ENCODE data around the gene CADM4. TPM values are rescaled to one million over a fixed set of nuclear protein-coding genes. Genes with fewer than 3 reads are reported as not detected.

CADM4 gene
- total and polyA plus RNA-seq, 10 donors = 0.89 to 4.7 (median 2.0) TPM

- Histone ChIP-seq H3K27ac (peak overlapping the region; percentile 80 to 96 (median 94)), H3K4me1 (peaks cover 4 to 60% (median 25%) of the 10 kb centered on the region in 6 donors), H3K36me3 (no peaks in the 10 kb centered on the region), H3K9me3 (no peaks in the 10 kb centered on the region), H3K27me3 (replicated peaks in 1 of 7) (no peaks in the 10 kb centered on the region), H3K4me3 (peak overlapping the region; percentile 56 to 93 (median 78))
- TF ChIP-seq POLR2A (IDR thresholded peaks at IDR 0.05) (no peak), POLR2AphosphoS5 (IDR thresholded peaks at IDR 0.05) (no peak), CTCF (IDR thresholded peaks at IDR 0.05 in 8 of 11, conservative IDR thresholded peaks at IDR 0.05 in 3 of 11) (no peak)
- DNase-seq = no peak
- 42 to 60% (median 48%) methylated on average over 20 to 23 of the region's 23 CpGs for WGBS, 5 donors
- intact Hi-C loops (cut with DNase I; ENCODE audit: low total_unique reads) = no loop called here
Observed at GRCh38 chr19:43620061-43621001, 19.3 kb downstream of the CADM4 start.

- Histone ChIP-seq H3K4me3 (peak within 1 kb of the TSS; percentile 56 to 93 (median 78)), H3K27me3 (replicated peaks in 1 of 7) (no peaks in the 10 kb centered on the region), H3K4me1 (peaks cover 4 to 54% (median 18%) of the 10 kb centered on the region in 6 donors), H3K9me3 (no peaks in the 10 kb centered on the region), H3K27ac (peak within 1 kb of the TSS; percentile 80 to 96 (median 94)), H3K36me3 (peaks cover 0 to 2% (median 0%) of the 10 kb centered on the region in 6 donors)
- intact Hi-C loops (cut with DNase I; ENCODE audit: low total_unique reads) = no loop called here
- peak; percentile 43 to 74 (median 44) for TF ChIP-seq POLR2A (IDR thresholded peaks at IDR 0.05)
- peak; percentile 92 to 95 (median 93) for TF ChIP-seq POLR2AphosphoS5 (IDR thresholded peaks at IDR 0.05)
- peak in 2 of 11 experiments; percentile 6 to 9 for TF ChIP-seq CTCF (IDR thresholded peaks at IDR 0.05 in 8 of 11, conservative IDR thresholded peaks at IDR 0.05 in 3 of 11)
- DNase-seq = peak; percentile 96
- 0 to 1% (median 0%) methylated on average over 24 to 81 of the region's 81 CpGs for WGBS, 5 donors
Observed at GRCh38 chr19:43619262-43620060, 20.2 kb downstream of the CADM4 start, which contains the start of gene ZNF428. Gene ZNF428, minus strand, starts transcription at chr19:43619629. Its CDS starts 5,325 bp downstream, at chr19:43614304.

DNA sequence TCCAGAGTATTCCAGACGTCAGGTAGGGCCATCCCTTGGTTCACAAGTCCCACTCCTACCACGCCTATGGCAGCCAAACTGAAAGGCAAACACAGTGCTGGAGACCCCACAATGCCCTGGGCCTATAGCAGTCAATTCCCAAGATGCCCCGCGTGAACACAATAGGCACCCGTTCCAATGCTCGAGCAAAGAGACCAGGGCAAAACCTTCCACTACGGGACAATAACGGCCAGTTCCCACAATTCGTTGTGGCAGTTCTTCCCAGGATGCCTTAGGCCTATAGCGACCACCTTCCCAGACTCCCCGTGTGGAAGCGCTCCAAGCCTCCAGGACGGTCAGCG, 20.8 kb downstream of the CADM4 start:
- Histone ChIP-seq H3K9me3 (no peaks in the 10 kb centered on the region), H3K27ac (peak overlapping the region; percentile 80 to 96 (median 94)), H3K36me3 (peaks cover 0 to 7% (median 2%) of the 10 kb centered on the region in 6 donors), H3K27me3 (replicated peaks in 1 of 7) (no peaks in the 10 kb centered on the region), H3K4me1 (peaks cover 4 to 52% (median 18%) of the 10 kb centered on the region in 6 donors), H3K4me3 (peak overlapping the region; percentile 56 to 93 (median 78))
- intact Hi-C loops (cut with DNase I; ENCODE audit: low total_unique reads) = no loop called here
- WGBS, 5 donors = 0 to 2% (median 0%) methylated on average over 14 of the region's 14 CpGs
- TF ChIP-seq POLR2A (IDR thresholded peaks at IDR 0.05) = no peak
- DNase-seq = no peak

DNA sequence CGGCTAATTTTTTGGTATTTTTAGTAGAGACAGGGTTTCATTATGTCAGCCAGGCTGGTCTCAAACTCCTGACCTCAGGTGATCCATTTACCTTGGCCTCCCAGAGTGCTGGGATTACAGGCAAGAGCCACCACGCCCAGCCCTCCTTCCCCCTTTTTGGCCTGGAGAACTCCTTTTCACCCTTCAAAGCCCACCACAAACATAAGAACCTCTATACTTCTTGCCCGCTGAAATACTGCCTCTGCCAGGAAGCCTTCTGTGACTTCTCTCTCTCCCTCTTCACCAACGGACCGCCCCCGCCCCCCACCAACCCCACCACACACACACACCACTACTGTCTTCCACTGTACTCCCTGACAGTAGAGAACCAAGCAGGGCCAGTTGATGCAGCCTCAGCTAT, 22.7 kb downstream of the CADM4 start:
- intact Hi-C loops (cut with DNase I; ENCODE audit: low total_unique reads) = no loop called here
- Histone ChIP-seq H3K27ac (peak overlapping the region in 3 of 8 donors; percentile 4 to 33 (median 5)), H3K9me3 (no peaks in the 10 kb centered on the region), H3K27me3 (replicated peaks in 1 of 7) (no peaks in the 10 kb centered on the region), H3K36me3 (peaks cover 0 to 27% (median 19%) of the 10 kb centered on the region in 6 donors), H3K4me3 (no peak overlapping the region), H3K4me1 (peaks cover 4 to 52% (median 18%) of the 10 kb centered on the region in 6 donors)
- WGBS, 5 donors = 85 to 92% (median 89%) methylated on average over 6 of the region's 6 CpGs
- no peak for DNase-seq
- TF ChIP-seq CTCF (IDR thresholded peaks at IDR 0.05 in 8 of 11, conservative IDR thresholded peaks at IDR 0.05 in 3 of 11) (no peak), POLR2A (IDR thresholded peaks at IDR 0.05) (no peak), POLR2AphosphoS5 (IDR thresholded peaks at IDR 0.05) (no peak)
